HFFc6 (cell line): ENCODE measurements around the gene IMMP2L. TPM values are rescaled to one million over a fixed set of nuclear protein-coding genes. Genes with fewer than 3 reads are reported as not detected.

Experiments used
- DNase-seq: peaks from one replicate; pipeline ENCODE4 v3.0.0-alpha.2; 2018
- H3K27ac Mint-ChIP-seq: 2 replicates; pipeline ENCODE4 v1.8.0; 2020; ENCODE audit warnings: mild to moderate bottlenecking, mixed read lengths
- H3K27me3 Mint-ChIP-seq: 2 replicates; pipeline ENCODE4 v1.8.0; 2021; ENCODE audit warnings: mild to moderate bottlenecking, moderate library complexity, mixed read lengths; ENCODE audit not compliant: insufficient read depth
- H3K36me3 Mint-ChIP-seq: 2 replicates; pipeline ENCODE4 v1.8.0; 2021; ENCODE audit warnings: low read depth, mixed read lengths
- H3K4me1 Mint-ChIP-seq: 2 replicates; pipeline ENCODE4 v1.8.0; 2020; ENCODE audit warnings: low read depth, mixed read lengths
- H3K4me3 Mint-ChIP-seq: 2 replicates; pipeline ENCODE4 v1.8.0; 2020; ENCODE audit warnings: mild to moderate bottlenecking, moderate library complexity, mixed read lengths
- H3K9me3 Mint-ChIP-seq: 2 replicates; pipeline ENCODE4 v1.8.0; 2020; ENCODE audit warnings: mild to moderate bottlenecking, mixed read lengths
- CTCF ChIP-seq: fragments of 200-600 bp; sonication (generic); IDR thresholded peaks from 2 replicates; pipeline ENCODE4 v1.5.0; 2021; ENCODE audit warnings: antibody characterized with exemption, mild to moderate bottlenecking
- total RNA-seq, 6 experiments: library from RNA; stranded (reverse); fragmentation: NEBNext Ultra II Directional; extraction: Animal tissue kit (Norgen Biotek cat#: 25700); gene quantifications; 2 replicates in 1 of 6; 3 replicates in 5 of 6; pipeline ENCODE4 v1.2.3, GENCODE V29; 2021

The IMMP2L gene
- total RNA-seq, 6 experiments from 2014 or later = 7.2 to 13.6 (median 10.1) TPM

GRCh38 chr7:111556977-111557376 lies 5.3 kb downstream of the IMMP2L start:
- Mint-ChIP-seq H3K36me3 (peaks cover 30% of the 10 kb centered on the region), H3K4me3 (no peak overlapping the region), H3K9me3 (no peaks in the 10 kb centered on the region), H3K27me3 (no peaks in the 10 kb centered on the region; the same call in 1 of the 2 replicates), H3K27ac (no peak overlapping the region), H3K4me1 (peaks cover 29% of the 10 kb centered on the region)
- DNase-seq = no peak
- TF ChIP-seq CTCF = no peak

GRCh38 chr7:111554086-111554485 lies 8.2 kb downstream of the IMMP2L start:
- Mint-ChIP-seq H3K36me3 (peaks cover 30% of the 10 kb centered on the region), H3K27ac (no peak overlapping the region), H3K27me3 (no peaks in the 10 kb centered on the region; the same call in 1 of the 2 replicates), H3K9me3 (no peaks in the 10 kb centered on the region), H3K4me3 (no peak overlapping the region), H3K4me1 (peaks cover 4% of the 10 kb centered on the region)
- TF ChIP-seq CTCF = no peak
- no peak for DNase-seq

- no peak overlapping the region for H3K27ac Mint-ChIP-seq
- no peak for TF ChIP-seq CTCF
- no peaks in the 10 kb centered on the region for H3K9me3 Mint-ChIP-seq
- H3K27me3 Mint-ChIP-seq = no peaks in the 10 kb centered on the region
- H3K4me1 Mint-ChIP-seq = no peaks in the 10 kb centered on the region
- no peak overlapping the region for H3K4me3 Mint-ChIP-seq
- DNase-seq = no peak
- 0 out of 2 replicates have a peak, but pooled peaks cover 4% of the 10 kb centered on the region for H3K36me3 Mint-ChIP-seq
Observed at GRCh38 chr7:111541067-111541466, 21.2 kb downstream of the IMMP2L start.

GRCh38 chr7:111540199-111540815 lies 22.0 kb downstream of the IMMP2L start:
- H3K27ac Mint-ChIP-seq = no peak overlapping the region
- H3K4me1 Mint-ChIP-seq = no peaks in the 10 kb centered on the region
- DNase-seq = no peak
- H3K27me3 Mint-ChIP-seq = no peaks in the 10 kb centered on the region
- no peak overlapping the region for H3K4me3 Mint-ChIP-seq
- H3K9me3 Mint-ChIP-seq = no peaks in the 10 kb centered on the region
- H3K36me3 Mint-ChIP-seq = 0 out of 2 replicates have a peak, but pooled peaks cover 4% of the 10 kb centered on the region
- TF ChIP-seq CTCF = no peak

- H3K4me1 Mint-ChIP-seq = no peaks in the 10 kb centered on the region
- no peaks in the 10 kb centered on the region for H3K9me3 Mint-ChIP-seq
- TF ChIP-seq CTCF = no peak
- H3K27ac Mint-ChIP-seq = no peak overlapping the region
- H3K4me3 Mint-ChIP-seq = no peak overlapping the region
- H3K27me3 Mint-ChIP-seq = no peaks in the 10 kb centered on the region
- H3K36me3 Mint-ChIP-seq = 0 out of 2 replicates have a peak, but pooled peaks cover 4% of the 10 kb centered on the region
- no peak for DNase-seq
Observed at GRCh38 chr7:111537134-111537533, 25.2 kb downstream of the IMMP2L start.
